MV-4-11 (cell line): ENCODE results near the gene SP2.
A peak's percentile ranks its signal among the peaks of the same experiment; 100 is the strongest.
"Not testable (repeated sequence)": the region's sequence is repeated elsewhere in the genome, so short reads cannot be mapped to it uniquely, and the experiment has no call there.

Experiments used
- DNase-seq: peaks from one replicate; lab custom pipeline; 2025; lab: John Stamatoyannopoulos, UW

SP2 gene

DNA sequence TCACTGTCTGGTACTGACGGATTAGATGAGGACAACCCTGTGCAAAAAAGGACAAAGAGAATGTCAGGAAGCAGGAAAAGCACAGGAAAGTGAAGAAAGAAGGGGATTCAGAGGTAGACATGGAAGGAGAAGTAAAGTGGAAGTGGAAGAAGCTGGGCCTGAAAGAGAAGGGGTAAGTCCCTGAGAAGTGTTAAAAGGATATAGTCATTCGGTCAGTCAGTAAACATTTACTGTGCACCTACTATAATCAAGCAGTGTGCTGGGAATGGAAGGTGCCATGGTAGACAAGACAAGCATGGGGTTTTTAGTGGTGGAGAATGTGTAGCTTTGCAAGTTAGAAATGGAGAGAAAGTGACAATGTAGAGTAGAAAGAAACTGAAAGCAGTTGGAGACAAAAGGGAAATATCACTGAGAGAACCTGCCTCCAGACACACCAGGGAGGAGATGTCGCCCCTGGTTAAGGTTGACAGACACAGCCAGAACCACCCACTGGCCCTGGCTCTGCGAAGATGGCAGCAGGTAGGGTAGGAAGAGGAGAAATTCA is 4.4 kb upstream of the SP2 start:
- DNase-seq: no peak

DNA sequence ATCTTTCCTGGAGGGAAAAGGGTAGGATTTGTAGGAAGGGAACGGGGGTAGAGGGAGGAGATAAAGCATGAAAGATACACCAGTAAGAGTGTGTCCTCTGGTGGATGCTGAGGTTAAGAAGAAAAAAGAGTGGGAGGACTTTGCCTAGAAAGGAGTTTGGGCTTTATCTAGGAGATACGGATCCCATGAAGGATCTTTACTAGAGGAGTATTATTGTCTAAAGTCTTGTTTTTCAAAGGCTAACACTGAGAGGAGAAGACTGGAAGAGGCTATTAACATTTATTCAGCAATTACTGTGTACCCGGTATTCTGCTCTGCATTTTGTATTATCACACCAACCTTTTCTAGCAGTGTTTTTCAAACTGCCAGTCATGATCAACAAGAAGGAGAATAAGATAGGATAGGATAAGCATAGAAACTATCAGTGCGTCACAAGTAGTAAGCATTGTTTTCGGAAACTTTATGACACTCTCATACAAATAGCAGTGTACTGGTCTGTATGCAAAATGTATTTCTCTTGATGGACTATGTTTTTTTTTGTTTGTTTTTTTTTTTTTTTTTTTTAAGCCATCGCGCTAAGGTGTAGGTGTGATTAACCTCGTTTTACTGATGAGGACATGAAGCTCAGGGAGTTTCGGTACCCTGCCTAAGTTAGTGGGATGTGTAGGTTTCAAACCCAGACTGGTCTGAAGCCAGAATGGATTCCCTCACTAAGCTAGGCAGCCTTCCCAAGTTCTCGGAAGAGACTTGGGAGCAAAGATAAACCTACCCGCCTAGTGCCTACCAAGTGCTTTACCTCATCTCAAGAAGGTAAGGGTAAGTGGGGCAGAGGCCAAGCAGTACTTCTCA is 1.3 kb upstream of the SP2 start:
- no peak for DNase-seq

DNA sequence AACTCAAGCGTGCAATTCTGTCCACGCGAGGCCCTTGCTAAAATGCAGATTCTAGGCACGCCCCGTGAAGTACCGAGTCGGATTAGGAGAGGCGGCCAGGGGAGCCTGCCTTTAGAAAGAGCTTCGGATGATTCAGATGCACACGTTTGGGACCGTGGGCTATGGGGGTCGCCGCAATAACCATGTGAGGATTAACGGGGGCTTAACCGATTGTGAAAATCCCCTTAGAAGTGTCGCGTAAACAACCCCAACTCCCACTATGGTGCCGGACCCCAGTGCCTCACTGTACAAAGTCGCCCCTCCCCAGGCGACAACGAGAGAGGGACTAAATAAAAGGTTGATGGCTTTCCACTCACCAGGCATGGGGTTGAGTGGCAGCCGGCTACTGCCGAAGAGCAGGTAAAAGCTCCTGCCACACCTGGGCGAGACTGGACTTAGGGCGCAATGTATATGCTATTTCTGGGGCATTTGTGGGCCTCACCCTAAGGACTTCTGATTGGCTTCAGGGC is 635 bp upstream of the SP2 start:
- DNase-seq: no peak

DNA sequence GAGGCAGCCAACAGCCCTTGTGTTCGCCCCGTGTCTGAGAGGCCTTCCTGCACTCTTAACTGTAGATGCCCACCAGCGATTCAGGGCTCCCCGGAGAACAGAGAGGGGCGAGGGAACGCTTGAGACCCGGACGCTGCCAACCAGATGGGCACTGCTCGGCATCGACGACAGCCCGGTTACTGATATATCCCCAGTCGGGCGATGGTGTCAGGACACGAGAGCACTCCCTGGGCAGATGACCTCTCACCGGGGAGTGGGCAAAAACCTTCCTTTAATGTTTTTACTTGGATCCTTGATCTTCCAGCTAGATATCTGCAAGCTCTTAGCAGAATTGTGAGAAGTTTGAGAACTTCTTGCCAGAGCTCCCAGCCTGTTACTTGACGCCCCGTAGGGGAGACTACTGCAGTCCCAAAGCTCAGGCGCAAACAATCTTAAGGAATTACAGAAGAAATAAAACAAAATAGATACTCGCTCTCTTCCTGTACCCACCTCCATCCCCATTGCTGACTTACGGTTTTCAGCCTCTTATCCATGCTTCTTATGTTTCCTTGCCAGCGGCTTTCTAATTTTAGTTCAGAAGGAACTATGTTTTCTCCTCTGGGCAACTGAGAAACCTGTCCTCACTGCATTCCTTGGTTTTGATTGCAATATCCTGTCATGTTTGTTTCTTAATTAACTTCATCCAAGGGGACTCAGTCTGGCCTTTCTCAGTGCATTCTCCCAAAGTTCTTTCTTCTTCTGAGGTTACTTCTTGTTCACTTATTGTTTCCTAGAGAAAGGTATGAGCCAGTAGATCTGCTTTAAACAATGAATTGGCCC is 845 bp downstream of the SP2 start:
- DNase-seq: no peak

DNA sequence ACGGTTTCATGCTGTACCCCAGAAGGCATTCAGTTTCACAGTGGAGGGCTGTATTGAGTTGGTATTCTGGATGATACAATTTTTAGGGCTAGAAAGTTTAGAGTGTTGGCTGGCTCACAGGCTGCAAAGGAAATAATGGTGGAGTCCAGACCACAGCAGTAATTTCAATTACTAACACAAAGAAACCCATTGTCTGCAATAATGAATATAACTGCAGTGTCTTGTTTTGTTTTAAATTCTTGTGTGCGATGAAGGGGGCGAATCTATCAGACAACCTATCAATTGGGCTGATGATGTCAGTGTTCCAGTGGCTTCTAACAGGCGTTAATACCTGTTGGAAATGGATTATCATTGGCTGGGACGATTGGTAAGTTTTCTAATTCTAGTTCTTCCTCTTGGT is 1.5 kb downstream of the SP2 start:
- DNase-seq: no peak

DNA sequence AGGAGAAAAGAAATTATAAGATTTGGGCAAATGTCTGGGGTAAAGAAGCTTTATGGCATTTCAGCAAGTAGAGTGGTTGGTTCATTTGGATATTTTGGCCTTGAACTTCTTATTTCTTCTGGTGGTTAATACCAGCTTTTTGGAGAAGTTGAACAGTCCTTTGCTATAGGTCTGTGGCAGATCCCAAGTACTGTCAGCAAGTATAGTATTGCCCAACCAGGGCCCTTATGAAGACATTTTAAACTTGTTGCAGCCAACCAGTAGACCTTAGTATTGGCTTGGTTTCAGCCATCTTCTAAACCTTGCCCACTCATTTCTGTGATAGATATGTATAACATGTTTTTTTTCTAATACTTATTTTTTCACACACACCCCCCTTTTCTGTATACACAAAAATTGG is 2.2 kb downstream of the SP2 start:
- DNase-seq: peak; percentile 86

DNA sequence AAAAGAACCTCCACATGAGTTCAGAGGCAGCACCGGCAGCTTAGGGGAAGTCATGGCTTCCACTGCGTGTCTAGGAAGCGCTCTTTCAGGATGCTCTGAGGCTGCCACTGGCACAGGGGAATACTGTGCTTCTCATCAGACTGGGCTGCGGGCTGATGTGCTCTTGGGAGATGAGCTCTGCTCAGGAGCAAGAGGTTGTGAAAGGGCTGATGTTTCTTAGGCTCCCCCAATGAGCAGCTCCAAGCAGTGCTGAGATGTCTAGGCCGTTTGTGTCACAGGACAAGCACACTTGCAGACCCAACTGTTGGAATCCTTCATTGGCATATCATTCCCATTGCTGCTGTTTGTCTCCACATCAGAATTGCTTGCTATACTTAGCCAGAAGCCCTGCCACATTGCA is 3.6 kb downstream of the SP2 start:
- DNase-seq: no peak

DNA sequence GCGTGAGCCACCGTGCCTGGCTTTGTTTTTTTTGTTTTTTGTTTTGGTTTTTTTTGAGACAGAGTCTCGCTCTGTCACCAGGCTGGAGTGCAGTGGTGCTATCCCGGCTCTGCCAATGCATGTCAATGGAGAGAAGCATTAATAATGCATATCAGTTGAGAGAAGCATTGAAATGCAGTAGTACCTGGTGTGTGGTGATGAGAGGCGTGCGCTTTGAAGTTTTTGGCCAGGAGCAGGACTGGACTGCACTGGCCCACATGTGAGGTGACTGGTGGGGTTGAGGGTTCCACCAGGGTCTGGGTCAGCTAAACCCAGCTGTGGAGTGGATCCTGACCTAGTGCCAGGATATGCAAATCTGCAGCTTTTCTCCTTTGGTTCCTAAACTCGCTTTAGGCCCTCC is 5.4 kb downstream of the SP2 start:
- DNase-seq: no peak

DNA sequence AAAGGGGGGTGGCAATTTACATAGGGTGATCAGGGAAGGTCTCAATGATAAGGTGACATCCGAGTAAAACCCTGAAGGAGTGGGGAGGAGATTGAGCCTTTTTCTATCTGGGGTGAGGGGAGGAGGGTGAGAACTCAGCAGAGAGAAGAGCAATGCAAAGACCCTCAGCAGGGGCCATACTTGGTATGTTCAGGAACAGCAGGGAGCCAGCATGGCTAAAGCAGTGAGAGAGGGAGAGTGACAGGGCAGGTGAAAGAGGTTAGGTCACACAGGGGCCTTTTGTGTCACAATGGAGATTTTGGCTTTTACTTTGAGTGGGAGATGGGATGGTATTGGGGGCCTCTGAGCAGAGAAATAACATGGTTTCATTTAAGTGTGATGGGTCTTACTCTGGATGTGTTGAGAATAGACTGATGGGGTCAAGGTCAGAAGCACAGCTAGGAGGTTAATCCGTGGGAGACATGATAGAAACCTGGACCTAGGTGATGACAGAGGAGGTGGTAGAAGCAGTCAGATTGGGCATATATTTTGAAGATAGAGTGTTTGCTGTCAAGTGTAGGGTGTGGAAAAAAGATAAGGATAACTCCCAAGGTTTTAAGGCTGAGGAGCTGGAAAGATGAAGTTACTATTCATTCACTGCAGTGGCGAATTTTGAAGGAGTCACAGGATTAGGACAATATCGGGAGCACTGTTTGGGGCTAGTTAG is 6.2 kb downstream of the SP2 start:
- DNase-seq: no peak

DNA sequence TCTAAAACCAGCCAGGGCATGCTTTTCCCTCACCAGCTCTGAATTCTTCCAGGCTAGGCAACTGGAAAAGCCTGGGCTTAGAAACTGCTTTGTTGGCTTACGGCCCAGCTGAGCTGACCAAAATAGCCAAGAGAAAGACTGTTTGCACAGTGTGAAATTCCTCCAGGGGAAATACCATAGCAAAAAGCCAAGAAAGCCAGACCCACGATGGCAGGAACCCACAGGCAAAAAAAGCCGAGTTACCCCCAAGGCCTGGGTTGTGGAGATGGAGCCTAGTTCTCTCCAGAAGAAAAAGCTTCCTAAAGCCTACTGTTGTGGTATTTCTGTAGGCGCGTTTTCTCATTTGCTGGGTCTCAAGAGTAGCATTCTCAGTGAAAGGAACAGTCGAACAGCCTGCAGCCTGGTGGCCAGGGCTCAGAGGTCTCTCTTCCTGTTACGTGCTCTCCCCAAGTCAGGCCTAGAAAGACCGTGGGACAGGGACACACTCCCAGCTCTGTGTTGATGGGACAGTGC is 9.2 kb downstream of the SP2 start:
- no peak for DNase-seq

DNA sequence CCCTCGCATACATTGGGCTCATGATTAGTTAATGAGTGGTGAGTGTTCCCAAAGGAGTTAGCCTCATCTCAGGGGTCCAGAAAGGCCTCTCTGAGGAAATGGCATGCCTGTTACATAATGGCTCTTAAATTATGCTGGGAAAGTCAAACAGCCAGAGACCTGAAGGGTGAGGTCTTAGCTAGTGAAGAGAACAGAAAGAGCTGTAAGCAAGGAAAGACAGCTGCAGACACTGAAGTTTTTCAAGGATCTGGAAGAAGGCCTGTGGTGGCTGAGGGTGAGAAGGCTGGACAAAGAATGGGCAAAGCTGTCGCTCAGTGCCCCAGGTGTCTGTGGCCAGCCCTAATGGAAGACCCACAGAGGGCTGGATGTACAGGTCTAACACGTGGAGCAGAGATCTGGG is 10.4 kb downstream of the SP2 start:
- no peak for DNase-seq

DNA sequence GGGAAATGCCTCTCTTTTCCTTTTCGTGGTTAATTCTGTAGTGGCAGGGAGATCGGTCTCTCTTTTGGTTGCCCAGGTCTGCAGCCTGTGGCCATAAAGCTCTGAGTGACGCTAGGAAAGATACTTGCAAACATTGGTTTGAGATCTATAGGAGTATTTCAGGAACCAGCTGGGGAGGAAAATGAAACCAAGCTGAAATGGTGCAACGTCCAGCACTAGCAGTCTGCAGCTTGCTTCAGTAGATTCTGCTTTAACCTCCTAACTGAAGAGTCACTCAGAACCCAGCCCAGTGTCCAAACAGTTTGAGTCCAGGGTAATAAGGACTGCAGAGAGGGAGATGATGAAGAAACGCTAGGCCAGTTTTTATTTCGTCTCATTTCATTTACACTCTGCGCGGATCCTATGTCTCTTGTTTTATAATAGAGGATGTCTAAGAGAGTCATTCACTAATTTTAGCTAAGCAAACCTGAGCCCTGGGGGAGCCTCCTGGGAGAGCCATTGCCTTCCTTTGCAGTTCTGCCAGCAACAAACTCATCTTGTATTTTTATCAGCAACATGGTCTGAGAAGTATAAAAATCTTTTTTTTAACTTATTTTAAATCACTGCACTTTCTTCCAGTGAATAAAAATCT is 12.0 kb downstream of the SP2 start:
- DNase-seq: peak; percentile 81

DNA sequence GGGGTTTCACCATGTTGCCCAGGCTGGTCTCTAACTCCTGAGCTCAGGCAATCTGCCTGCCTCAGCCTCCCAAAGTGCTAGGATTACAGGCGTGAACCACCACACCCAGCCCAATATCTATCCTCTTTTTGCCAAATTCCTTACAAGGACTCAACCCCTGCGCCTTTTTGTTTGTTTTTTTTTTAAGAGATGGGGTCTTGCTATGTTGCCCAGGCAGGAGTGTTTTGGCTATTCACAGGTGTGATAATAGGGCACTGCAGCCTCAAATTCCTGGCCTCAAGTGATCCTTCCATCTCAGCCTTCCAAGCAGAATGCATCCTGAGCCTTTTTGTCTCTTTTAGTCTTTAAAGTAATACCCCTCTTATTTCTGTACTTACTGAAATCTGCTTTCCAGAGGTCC is 17.0 kb downstream of the SP2 start:
- DNase-seq: no peak

DNA sequence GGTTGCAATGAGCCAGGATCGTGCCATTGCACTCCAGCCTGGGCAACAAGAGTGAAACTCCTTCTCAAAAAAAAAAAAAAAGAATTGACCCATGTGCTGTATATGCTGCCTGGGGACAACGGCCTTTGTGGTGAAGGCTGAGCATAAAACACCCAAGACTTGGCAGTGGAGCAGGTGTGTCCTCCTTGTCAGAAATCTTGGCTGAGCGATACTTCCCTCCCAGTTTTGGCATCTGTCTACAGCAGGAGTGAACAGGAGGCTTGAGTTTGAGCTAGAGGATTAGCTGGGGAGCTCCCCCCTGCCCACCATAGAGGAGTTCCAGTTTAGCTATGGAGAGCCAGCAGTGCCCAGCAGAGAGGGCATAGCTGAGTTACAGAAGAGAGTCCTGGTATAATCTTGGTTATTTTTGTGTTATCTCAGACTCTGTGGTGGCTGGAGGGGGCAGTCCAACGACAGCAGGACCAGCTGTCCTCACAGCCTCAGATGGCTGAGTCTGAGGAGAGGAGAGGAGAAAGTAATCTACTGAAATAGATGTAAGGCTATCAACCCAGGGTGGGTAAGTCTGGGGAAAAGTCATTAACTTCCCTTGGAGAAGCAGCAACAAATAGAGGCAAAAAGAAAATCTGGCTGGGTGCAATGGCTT is 18.4 kb downstream of the SP2 start:
- DNase-seq: no peak

DNA sequence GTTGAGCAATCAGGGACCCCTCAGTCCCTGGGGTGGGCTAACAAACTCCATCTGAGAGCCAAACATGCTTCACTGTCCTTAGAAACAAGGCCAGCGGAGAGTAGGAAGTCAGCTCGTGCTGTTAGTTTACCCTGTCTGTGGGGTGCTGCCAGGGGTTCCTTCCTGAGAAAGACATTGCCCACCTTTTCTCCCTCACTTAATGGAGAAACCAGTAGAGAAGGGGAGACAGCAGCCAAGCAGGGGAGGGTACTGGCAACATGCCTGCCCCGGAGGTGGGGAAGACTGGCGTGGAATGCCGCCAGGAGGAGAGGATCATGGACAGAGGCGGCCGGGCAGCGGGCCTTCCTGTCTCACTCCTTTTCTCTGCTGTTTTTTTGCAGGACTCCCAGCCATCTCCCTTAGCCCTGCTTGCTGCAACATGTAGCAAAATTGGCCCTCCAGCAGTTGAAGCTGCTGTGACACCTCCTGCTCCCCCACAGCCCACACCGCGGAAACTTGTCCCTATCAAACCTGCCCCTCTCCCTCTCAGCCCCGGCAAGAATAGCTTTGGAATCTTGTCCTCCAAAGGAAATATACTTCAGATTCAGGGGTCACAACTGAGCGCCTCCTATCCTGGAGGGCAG is 19.9 kb downstream of the SP2 start:
- no peak for DNase-seq

DNA sequence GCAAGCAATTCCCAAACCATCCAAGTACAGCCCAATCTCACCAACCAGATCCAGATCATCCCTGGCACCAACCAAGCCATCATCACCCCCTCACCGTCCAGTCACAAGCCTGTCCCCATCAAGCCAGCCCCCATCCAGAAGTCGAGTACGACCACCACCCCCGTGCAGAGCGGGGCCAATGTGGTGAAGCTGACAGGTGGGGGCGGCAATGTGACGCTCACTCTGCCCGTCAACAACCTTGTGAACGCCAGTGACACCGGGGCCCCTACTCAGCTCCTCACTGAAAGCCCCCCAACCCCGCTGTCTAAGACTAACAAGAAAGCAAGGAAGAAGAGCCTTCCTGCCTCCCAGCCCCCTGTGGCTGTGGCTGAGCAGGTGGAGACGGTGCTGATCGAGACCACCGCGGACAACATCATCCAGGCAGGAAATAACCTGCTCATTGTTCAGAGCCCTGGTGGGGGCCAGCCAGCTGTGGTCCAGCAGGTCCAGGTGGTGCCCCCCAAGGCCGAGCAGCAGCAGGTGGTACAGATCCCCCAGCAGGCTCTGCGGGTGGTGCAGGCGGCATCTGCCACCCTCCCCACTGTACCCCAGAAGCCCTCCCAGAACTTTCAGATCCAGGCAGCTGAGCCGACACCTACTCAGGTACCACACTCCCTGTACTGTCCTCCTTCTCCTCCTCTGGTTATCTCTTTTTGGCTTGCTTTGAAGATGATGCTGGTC is 20.6 kb downstream of the SP2 start:
- no peak for DNase-seq

DNA sequence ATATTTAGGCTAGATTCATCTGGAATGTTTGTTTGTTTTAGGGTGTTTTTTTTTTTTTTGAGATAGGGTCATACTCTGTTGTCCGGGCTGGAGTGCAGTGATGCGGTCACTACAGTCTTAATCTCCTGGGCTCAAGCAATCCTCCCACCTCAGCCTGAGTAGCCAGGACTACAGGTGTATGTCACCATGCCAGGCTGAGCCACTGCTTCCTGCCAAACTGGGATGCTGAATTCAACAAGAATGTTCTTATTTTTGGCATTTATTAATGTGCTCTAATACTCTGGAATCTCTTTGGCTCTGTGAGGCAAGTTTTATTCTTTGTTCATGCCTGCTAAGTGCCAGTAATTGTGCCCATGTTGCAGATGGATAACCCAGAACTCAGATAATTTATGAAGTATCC is 21.5 kb downstream of the SP2 start:
- DNase-seq: no peak

DNA sequence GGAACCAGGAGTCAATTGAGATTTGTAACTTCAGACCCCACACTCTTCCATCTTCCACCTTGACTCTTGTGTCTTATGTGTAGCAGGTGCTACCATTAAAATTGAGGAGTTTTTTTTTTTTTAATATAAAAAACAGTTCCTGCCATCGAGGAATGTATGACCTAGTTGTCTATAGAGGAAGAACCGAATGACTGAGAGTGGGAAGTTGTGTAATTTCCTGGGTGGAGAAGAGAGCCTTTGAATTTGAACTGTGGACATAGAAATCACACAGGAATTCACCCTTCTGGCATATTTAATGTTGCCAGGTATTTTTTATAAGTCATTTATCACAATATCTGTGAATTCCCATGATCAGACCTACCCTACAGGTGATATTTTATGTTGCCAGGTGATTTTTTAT is 22.0 kb downstream of the SP2 start:
- peak; percentile 23 for DNase-seq

DNA sequence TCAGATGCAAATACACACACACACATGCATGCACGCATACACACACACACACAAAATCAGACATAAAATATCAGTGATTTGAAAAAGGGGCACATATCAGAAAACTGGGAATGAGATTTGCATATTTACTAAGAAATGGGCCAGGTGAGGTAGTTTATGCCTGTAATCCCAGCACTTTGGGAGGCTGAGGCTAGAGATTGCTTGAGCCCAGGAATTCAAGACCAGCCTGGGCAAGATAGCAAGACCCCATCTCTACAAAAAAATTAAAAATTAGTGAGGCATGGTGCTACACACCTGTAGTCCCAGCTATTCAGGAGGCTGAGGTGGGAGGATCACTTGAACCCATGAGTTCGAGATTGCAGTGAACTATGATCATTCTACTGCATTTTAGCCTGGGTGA is 23.0 kb downstream of the SP2 start:
- no peak for DNase-seq

DNA sequence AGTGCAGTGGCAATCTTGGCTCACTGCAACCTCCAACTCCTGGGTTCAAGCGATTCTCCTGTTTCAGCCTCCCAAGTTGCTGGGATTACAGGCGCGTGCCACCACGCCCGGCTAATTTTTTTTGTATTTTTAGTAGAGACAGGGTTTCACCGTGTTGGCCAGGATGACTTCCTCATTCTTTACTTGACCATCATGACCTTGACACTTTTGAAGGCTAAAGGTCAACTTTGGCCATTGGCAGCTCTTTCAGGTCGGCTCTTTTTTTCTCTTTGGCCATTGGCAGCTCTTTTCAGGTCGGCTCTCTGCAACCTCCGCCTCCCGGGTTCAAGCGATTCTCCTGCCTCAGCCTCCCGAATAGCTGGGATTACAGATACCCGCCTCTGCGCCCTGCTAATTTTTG is 23.9 kb downstream of the SP2 start:
- DNase-seq: not testable (repeated sequence)
